GM23248 (cell line): ENCODE data around the gene FAM117A.

Experiments
- EZH2 ChIP-seq: fragments of 200-600 bp; sonication (generic); IDR thresholded peaks from 2 replicates; pipeline ENCODE4 v1.6.1; 2018; ENCODE audit warnings: antibody characterized with exemption, mild to moderate bottlenecking; ENCODE audit not compliant: insufficient read depth, poor library complexity, severe bottlenecking
- EZH2phosphoT487 ChIP-seq: fragments of 200-600 bp; sonication (generic); IDR thresholded peaks from 2 replicates; pipeline ENCODE4 v1.6.1; 2018; ENCODE audit warnings: antibody characterized with exemption, moderate library complexity, mild to moderate bottlenecking, low read depth; ENCODE audit not compliant: insufficient read depth

GRCh38 chr17:49760296-49760695 lies 3.6 kb downstream of the FAM117A start:
- TF ChIP-seq EZH2, result no peak
- no peak for TF ChIP-seq EZH2phosphoT487
